Keratinocyte (primary cell): ENCODE measurements around the gene NCKAP5.

ENCODE experiments used
- CTCF ChIP-seq, 3 experiments: IDR thresholded peaks in 1 of 3; conservative IDR thresholded peaks in 1 of 3; optimal IDR thresholded peaks in 1 of 3; 2 replicates in 2 of 3; 3 replicates in 1 of 3; pipeline versions ENCODE3 to v1.5.1; 2011; ENCODE audit warnings: low read length in 3 of 3, mild to moderate bottlenecking in 3 of 3, moderate library complexity in 2 of 3, control low read depth in 1 of 3, inconsistent platforms in 1 of 3; ENCODE audit not compliant: insufficient read depth in 2 of 3; ENCODE audit errors: extremely low read depth in 1 of 3
- EZH2 ChIP-seq: IDR thresholded peaks from one replicate; pipeline ENCODE4 v1.6.1; 2012; ENCODE audit warnings: inconsistent platforms, mild to moderate bottlenecking, low read length, moderate library complexity

- TF ChIP-seq CTCF (optimal IDR thresholded peaks at IDR 0.05 in 1 of 3, IDR thresholded peaks at IDR 0.05 in 1 of 3, conservative IDR thresholded peaks at IDR 0.05 in 1 of 3; ENCODE audit: extremely low read depth in 1 of 3, insufficient read depth in 2 of 3, low read length in 3 of 3) (no peak), EZH2 (no peak)
Observed at GRCh38 chr2:133596701-133597393, 28.6 kb upstream of the NCKAP5 start.
